HepG2 (cell line): ENCODE measurements around the gene TMEM237. TPM values are rescaled to one million over a fixed set of nuclear protein-coding genes. Genes with fewer than 3 reads are reported as not detected.

Experiments used
- ATAC-seq: fragments of 200-7000 bp; cut with Tn5 transposase; 3 replicates; pipeline ENCODE4 v1.9.1; 2020; ENCODE audit warnings: mild to moderate bottlenecking, moderate library complexity
- BruUV-seq: library from RNA; stranded (reverse); fragments of 400-500 nt; replicated peaks from 2 replicates; lab custom pipeline; 2021; lab: Mats Ljungman, UMichigan
- CTCF ChIA-PET: fragments of 300-600 bp; formaldehyde crosslinking; extraction: SDS; loops from one replicate; lab custom pipeline; 2021; ENCODE audit warnings: low total read pairs, inconsistent platforms, low intra/inter-chr PET ratio; lab: Yijun Ruan, JAX
- POLR2A ChIA-PET: fragments of 350-600 bp; sonication (Branson Sonifier 250); formaldehyde crosslinking; loops from one replicate; lab custom pipeline; 2020; ENCODE audit warnings: antibody characterized with exemption, inconsistent platforms; lab: Yijun Ruan, JAX
- DNase-seq: peaks from one replicate; pipeline ENCODE4 v3.0.0-alpha.2; 2015; ENCODE audit warnings: low spot score
- FAIRE-seq: peaks from 3 replicates; lab custom pipeline; 2011; peaks lifted over from hg19 to GRCh38; lab: Jason Lieb, UNC
- H2AFZ ChIP-seq: one replicate; pipeline ENCODE4 v1.6.1; 2011; ENCODE audit warnings: low read length, inconsistent platforms
- H3K27ac ChIP-seq: fragments of 300-600 bp; 3 replicates; pipeline ENCODE4 v1.8.0; 2011; ENCODE audit warnings: mixed run types, mild to moderate bottlenecking, mixed read lengths, low read length, inconsistent platforms; ENCODE audit not compliant: insufficient read depth; ENCODE audit errors: extremely low read length
- H3K27me3 ChIP-seq, 2 experiments: fragments of 200-600 bp in 1 of 2; 2 replicates in 1 of 2; 3 replicates in 1 of 2; pipeline versions ENCODE4 v1.6.0 to v1.8.0; 2011; ENCODE audit warnings: low read length in 2 of 2, mild to moderate bottlenecking in 2 of 2, moderate library complexity in 2 of 2, inconsistent platforms in 1 of 2; ENCODE audit not compliant: insufficient read depth in 2 of 2, control insufficient read depth in 1 of 2
- H3K36me3 ChIP-seq, 2 experiments: fragments of 200-600 bp in 1 of 2; replicated peaks in 1 of 2; 2 replicates in 1 of 2; 3 replicates in 1 of 2; pipeline versions ENCODE4 v1.5.1 to v1.8.0; 2011; ENCODE audit warnings: low read length in 2 of 2, inconsistent platforms in 1 of 2; ENCODE audit not compliant: insufficient read depth in 2 of 2, control insufficient read depth in 1 of 2
- H3K4me1 ChIP-seq: 2 replicates; pipeline ENCODE4 v1.5.1; 2012; ENCODE audit warnings: low read length, inconsistent platforms; ENCODE audit not compliant: insufficient read depth
- H3K4me2 ChIP-seq: 2 replicates; pipeline ENCODE4 v1.6.0; 2011; ENCODE audit warnings: low read depth, low read length, inconsistent platforms
- H3K4me3 ChIP-seq, 3 experiments: fragments of 200-600 bp in 1 of 3; sonication (generic), shearing (Covaris generic) in 1 of 3; replicated peaks in 1 of 3; 2 replicates each; pipeline ENCODE4 v1.5.1; 2011 to 2016; ENCODE audit warnings: low read length in 3 of 3, inconsistent platforms in 2 of 3, low read depth in 2 of 3, mild to moderate bottlenecking in 2 of 3, control low read depth in 1 of 3, mixed read lengths in 1 of 3; ENCODE audit not compliant: insufficient read depth in 1 of 3
- H3K79me2 ChIP-seq: one replicate; pipeline ENCODE4 v1.6.1; 2011; ENCODE audit warnings: low read length, inconsistent platforms; ENCODE audit not compliant: insufficient read depth
- H3K9ac ChIP-seq: 2 replicates; pipeline ENCODE4 v1.6.0; 2011; ENCODE audit warnings: mild to moderate bottlenecking, low read depth, low read length, inconsistent platforms; ENCODE audit not compliant: insufficient read depth
- H3K9me3 ChIP-seq: 2 replicates; pipeline ENCODE4 v1.5.1; 2012; ENCODE audit warnings: mild to moderate bottlenecking, low read length
- H4K20me1 ChIP-seq: 2 replicates; pipeline ENCODE4 v1.6.0; 2011; ENCODE audit warnings: inconsistent platforms, mild to moderate bottlenecking, low read length, moderate library complexity; ENCODE audit not compliant: insufficient read depth
- ZNF468 ChIP-seq: sonication (generic); formaldehyde crosslinking; IDR thresholded peaks from 2 replicates; pipeline ENCODE4 v1.8.0; 2022; ENCODE audit warnings: mild to moderate bottlenecking, moderate library complexity, missing genetic modification reagents
- WGBS: methylation state at CpG from one replicate; pipeline ENCODE4 v1.1.6; 2017; ENCODE audit warnings: low lambda C conversion rate; 5-methylcytosine and 5-hydroxymethylcytosine counted together
- in situ Hi-C: cut with HindIII; loops from 2 replicates; pipeline ENCODE4 v1.10.0; 2017; ENCODE audit warnings: low pct_unique_long_range_greater_than_20kb; ENCODE audit not compliant: extremely low pct_ligation_motif_present
- intact Hi-C: fragments of 100-400 bp; cut with micrococcal nuclease; formaldehyde crosslinking; loops from one replicate; pipeline ENCODE4 v1.10.0; 2022; ENCODE audit not compliant: unreplicated experiment
- polyA plus RNA-seq, 8 experiments: library from polyadenylated mRNA; depleted of rRNA in 3 of 8; stranded (reverse) in 7 of 8; unstranded in 1 of 8; fragments of >200 nt; fragmentation: Illumina TruSeq in 4 of 8; extraction: Trizol in 4 of 8; gene quantifications; 2 replicates each; pipeline versions ENCODE4 v1.2.1 to v1.2.3, GENCODE V29; 2011 to 2016; ENCODE audit warnings: low read depth in 4 of 8, missing spikeins in 1 of 8, mixed read lengths in 1 of 8; ENCODE audit not compliant: insufficient read depth in 1 of 8
- total RNA-seq, 5 experiments: library from RNA; depleted of rRNA; stranded (reverse); fragments of >200 nt; fragmentation: Illumina TruSeq; extraction: Trizol; gene quantifications; 2 replicates each; pipeline ENCODE4 v1.2.3, GENCODE V29; 2016; ENCODE audit warnings: low read depth in 1 of 5
- TF ChIP-seq, protein P1 (sequence below): sonication (generic); formaldehyde crosslinking; IDR thresholded peaks from 2 replicates; pipeline ENCODE4 v1.4.0; 2020; ENCODE audit warnings: missing genetic modification reagents
- TF ChIP-seq, protein P2 (sequence below): sonication (generic); formaldehyde crosslinking; IDR thresholded peaks from 2 replicates; pipeline ENCODE4; 2020; ENCODE audit warnings: missing genetic modification reagents, mild to moderate bottlenecking, borderline replicate concordance

The TMEM237 gene
- total and polyA plus RNA-seq, 2 of the 13 experiments (the other 11 are each of a cell fraction or from before 2014, with no cell fraction given): 21.8 to 36.1 TPM

DNA sequence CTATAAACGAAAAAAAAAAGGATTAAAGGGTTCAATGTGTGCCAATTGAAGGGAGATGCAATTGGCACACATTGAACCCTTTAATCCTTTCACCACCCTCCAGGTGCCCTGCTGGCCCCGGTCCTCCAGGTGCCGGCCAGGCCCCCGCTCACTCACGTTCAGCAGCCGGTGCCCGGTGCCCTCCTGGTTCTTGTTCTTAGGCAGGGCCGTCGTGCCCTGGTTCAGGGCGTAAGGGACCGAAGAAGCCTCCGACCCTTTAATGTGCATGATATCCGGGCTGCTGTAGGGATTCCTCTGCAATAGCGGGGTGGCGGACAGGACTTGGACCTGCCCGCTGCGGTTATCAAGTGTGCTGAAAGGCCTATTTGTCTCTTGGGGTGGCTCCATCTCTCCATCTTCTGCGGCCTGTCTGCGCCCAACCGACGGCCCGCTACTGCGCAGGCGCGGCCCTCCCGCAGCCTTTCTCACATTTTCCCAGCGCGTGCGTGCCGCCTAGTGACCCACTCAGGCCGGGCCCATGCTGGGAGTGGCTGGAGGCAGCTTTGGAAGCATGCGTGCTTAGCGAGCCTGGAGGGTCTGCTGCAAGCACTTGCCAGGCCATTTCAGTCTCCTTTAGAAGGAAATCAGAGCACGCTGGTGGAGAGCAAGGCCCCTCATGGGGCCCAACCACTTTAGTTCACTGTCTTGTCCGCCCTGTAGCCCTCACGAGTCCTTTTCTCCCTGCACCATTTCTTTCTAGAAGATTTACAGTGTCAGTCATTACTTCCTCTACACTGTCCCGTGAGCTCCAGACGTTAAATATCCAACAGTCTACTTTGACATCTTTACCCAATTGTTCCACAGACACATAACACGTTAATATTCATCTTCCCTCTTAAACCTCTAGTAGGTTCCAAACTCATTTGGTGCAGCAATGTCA, 24.3 kb downstream of the TMEM237 start:
- Histone ChIP-seq H3K4me1 (no peaks in the 10 kb centered on the region), H3K36me3 (0 out of 5 replicates have a peak, but pooled peaks cover 0 to 1% of the 10 kb centered on the region in 2 experiments), H4K20me1 (no peaks in the 10 kb centered on the region), H3K79me2 (no peaks in the 10 kb centered on the region), H3K4me2 (no peak overlapping the region), H3K4me3 (no peak overlapping the region), H3K9ac (no peak overlapping the region), H2AFZ (no peak overlapping the region), H3K27ac (no peak overlapping the region), H3K9me3 (no peaks in the 10 kb centered on the region), H3K27me3 (no peaks in the 10 kb centered on the region)
- ChIA-PET POLR2A (no interaction called here), CTCF (no interaction called here)
- TF ChIP-seq, protein P1, sequence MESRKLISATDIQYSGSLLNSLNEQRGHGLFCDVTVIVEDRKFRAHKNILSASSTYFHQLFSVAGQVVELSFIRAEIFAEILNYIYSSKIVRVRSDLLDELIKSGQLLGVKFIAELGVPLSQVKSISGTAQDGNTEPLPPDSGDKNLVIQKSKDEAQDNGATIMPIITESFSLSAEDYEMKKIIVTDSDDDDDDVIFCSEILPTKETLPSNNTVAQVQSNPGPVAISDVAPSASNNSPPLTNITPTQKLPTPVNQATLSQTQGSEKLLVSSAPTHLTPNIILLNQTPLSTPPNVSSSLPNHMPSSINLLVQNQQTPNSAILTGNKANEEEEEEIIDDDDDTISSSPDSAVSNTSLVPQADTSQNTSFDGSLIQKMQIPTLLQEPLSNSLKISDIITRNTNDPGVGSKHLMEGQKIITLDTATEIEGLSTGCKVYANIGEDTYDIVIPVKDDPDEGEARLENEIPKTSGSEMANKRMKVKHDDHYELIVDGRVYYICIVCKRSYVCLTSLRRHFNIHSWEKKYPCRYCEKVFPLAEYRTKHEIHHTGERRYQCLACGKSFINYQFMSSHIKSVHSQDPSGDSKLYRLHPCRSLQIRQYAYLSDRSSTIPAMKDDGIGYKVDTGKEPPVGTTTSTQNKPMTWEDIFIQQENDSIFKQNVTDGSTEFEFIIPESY (CRISPR knock-in tag): peak; percentile 30; the same call in 1 of the 2 replicates
- TF ChIP-seq ZNF468 (CRISPR knock-in tag): no peak
- TF ChIP-seq, protein P2, sequence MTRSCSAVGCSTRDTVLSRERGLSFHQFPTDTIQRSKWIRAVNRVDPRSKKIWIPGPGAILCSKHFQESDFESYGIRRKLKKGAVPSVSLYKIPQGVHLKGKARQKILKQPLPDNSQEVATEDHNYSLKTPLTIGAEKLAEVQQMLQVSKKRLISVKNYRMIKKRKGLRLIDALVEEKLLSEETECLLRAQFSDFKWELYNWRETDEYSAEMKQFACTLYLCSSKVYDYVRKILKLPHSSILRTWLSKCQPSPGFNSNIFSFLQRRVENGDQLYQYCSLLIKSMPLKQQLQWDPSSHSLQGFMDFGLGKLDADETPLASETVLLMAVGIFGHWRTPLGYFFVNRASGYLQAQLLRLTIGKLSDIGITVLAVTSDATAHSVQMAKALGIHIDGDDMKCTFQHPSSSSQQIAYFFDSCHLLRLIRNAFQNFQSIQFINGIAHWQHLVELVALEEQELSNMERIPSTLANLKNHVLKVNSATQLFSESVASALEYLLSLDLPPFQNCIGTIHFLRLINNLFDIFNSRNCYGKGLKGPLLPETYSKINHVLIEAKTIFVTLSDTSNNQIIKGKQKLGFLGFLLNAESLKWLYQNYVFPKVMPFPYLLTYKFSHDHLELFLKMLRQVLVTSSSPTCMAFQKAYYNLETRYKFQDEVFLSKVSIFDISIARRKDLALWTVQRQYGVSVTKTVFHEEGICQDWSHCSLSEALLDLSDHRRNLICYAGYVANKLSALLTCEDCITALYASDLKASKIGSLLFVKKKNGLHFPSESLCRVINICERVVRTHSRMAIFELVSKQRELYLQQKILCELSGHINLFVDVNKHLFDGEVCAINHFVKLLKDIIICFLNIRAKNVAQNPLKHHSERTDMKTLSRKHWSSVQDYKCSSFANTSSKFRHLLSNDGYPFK: no peak
- ATAC-seq (peak; percentile 41; the same call in 2 of the 3 replicates), FAIRE-seq (no peak), DNase-seq (no peak)
- 79% methylated on average over 37 of the region's 39 CpGs for WGBS
- no TSS peak for BruUV-seq
- intact Hi-C loops: no loop called here
- in situ Hi-C loops: no loop called here
